KMS-11 (cell line): Measurements from ENCODE around the gene MTMR12.

Experiments
- H2AFZ ChIP-seq: fragments of 200-600 bp; sonication (generic); 2 replicates; pipeline ENCODE4 v1.6.1; 2016; ENCODE audit warnings: antibody characterized with exemption, mixed run types, low read depth
- H3K27ac ChIP-seq: fragments of 200-600 bp; sonication (generic); 2 replicates; pipeline ENCODE4 v1.6.1; 2016; ENCODE audit warnings: mild to moderate bottlenecking, mixed run types
- H3K27me3 ChIP-seq: fragments of 200-600 bp; sonication (generic); 2 replicates; pipeline ENCODE4 v1.6.1; 2017; ENCODE audit warnings: mild to moderate bottlenecking, low read depth, mixed run types, moderate library complexity; ENCODE audit not compliant: insufficient read depth
- H3K36me3 ChIP-seq: fragments of 200-600 bp; sonication (generic); 2 replicates; pipeline ENCODE4 v1.6.1; 2017; ENCODE audit warnings: mild to moderate bottlenecking, mixed run types; ENCODE audit not compliant: insufficient read depth
- H3K4me1 ChIP-seq: fragments of 200-600 bp; sonication (generic); 2 replicates; pipeline ENCODE4 v1.6.1; 2016; ENCODE audit warnings: mild to moderate bottlenecking, low read depth, mixed run types; ENCODE audit not compliant: poor library complexity, severe bottlenecking
- H3K4me2 ChIP-seq: fragments of 200-600 bp; sonication (generic); 2 replicates; pipeline ENCODE4 v1.7.0; 2016; ENCODE audit warnings: mild to moderate bottlenecking, mixed run types
- H3K4me3 ChIP-seq: fragments of 200-600 bp; sonication (generic); IDR thresholded peaks from 2 replicates; pipeline ENCODE4 v1.6.1; 2017; ENCODE audit warnings: low read depth, low read length, mixed read lengths; ENCODE audit not compliant: insufficient read depth
- H3K79me2 ChIP-seq: fragments of 200-600 bp; sonication (generic); 2 replicates; pipeline ENCODE4 v1.6.1; 2016; ENCODE audit warnings: low read depth, mixed run types; ENCODE audit not compliant: insufficient read depth
- H3K9ac ChIP-seq: fragments of 200-600 bp; sonication (generic); 2 replicates; pipeline ENCODE4 v1.6.1; 2016; ENCODE audit warnings: mild to moderate bottlenecking, mixed run types
- H4K20me1 ChIP-seq: fragments of 200-600 bp; sonication (generic); 2 replicates; pipeline ENCODE4 v1.6.1; 2016; ENCODE audit warnings: mild to moderate bottlenecking, mixed run types; ENCODE audit not compliant: insufficient read depth
- TF ChIP-seq, protein P1 (sequence below): fragments of 200-600 bp; sonication (generic); conservative IDR thresholded peaks from 2 replicates; pipeline ENCODE4 v1.6.1; 2017; ENCODE audit warnings: low read depth, mild to moderate bottlenecking, antibody characterized with exemption, low read length, moderate library complexity, mixed read lengths

MTMR12 gene

DNA sequence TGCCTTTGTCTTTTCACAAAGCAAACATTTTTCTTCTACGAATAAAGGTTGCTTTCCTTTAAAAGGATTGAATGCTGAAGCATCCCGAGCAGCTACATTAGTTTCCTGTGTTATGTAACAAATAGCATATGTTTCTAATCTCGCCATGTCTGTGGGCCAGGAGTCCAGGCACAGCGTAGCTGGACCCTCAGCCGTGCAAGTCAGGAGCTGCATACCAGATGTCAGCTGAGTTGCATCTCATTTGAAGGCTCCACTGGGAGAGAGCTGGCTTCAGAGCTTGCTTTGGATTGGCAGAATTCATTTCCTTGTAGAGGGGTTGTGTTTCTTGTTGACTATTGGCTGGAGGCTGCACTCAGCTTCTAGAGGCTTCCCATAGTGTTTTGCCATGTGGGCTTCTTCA lies 122.6 kb downstream of the MTMR12 start:
- Histone ChIP-seq H3K27me3 (no peaks in the 10 kb centered on the region), H3K4me3 (no peak overlapping the region), H3K79me2 (no peaks in the 10 kb centered on the region), H2AFZ (no peak overlapping the region), H4K20me1 (no peaks in the 10 kb centered on the region), H3K36me3 (no peaks in the 10 kb centered on the region), H3K4me2 (no peak overlapping the region), H3K27ac (no peak overlapping the region), H3K4me1 (no peaks in the 10 kb centered on the region), H3K9ac (no peak overlapping the region)
- TF ChIP-seq, protein P1, sequence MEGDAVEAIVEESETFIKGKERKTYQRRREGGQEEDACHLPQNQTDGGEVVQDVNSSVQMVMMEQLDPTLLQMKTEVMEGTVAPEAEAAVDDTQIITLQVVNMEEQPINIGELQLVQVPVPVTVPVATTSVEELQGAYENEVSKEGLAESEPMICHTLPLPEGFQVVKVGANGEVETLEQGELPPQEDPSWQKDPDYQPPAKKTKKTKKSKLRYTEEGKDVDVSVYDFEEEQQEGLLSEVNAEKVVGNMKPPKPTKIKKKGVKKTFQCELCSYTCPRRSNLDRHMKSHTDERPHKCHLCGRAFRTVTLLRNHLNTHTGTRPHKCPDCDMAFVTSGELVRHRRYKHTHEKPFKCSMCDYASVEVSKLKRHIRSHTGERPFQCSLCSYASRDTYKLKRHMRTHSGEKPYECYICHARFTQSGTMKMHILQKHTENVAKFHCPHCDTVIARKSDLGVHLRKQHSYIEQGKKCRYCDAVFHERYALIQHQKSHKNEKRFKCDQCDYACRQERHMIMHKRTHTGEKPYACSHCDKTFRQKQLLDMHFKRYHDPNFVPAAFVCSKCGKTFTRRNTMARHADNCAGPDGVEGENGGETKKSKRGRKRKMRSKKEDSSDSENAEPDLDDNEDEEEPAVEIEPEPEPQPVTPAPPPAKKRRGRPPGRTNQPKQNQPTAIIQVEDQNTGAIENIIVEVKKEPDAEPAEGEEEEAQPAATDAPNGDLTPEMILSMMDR = no peak

DNA sequence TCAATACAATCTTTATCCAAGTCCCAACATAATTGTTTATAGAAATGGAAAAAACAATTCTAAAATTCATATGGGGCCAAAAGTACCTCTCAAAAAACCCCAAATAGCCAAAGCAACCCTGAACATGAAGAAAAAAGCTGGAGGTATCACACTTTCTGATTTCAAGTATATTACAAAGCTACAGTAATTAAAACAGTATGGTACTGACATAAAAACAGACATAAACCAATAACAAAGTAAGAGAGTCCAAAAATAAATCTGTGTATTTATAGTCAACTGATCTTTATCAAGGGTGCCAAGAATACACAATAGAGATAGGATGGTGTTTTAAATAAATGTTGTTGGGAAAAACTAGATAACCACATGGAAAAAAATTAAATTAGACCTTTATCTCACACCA lies 125.1 kb downstream of the MTMR12 start:
- no peaks in the 10 kb centered on the region for H3K36me3 ChIP-seq
- H3K79me2 ChIP-seq = no peaks in the 10 kb centered on the region
- H3K4me3 ChIP-seq = no peak overlapping the region
- H3K27me3 ChIP-seq = no peaks in the 10 kb centered on the region
- TF ChIP-seq, protein P1 = no peak
- no peak overlapping the region for H3K27ac ChIP-seq
- H4K20me1 ChIP-seq = no peaks in the 10 kb centered on the region
- no peak overlapping the region for H3K9ac ChIP-seq
- H3K4me1 ChIP-seq = no peaks in the 10 kb centered on the region
- no peak overlapping the region for H3K4me2 ChIP-seq
- no peak overlapping the region for H2AFZ ChIP-seq

DNA sequence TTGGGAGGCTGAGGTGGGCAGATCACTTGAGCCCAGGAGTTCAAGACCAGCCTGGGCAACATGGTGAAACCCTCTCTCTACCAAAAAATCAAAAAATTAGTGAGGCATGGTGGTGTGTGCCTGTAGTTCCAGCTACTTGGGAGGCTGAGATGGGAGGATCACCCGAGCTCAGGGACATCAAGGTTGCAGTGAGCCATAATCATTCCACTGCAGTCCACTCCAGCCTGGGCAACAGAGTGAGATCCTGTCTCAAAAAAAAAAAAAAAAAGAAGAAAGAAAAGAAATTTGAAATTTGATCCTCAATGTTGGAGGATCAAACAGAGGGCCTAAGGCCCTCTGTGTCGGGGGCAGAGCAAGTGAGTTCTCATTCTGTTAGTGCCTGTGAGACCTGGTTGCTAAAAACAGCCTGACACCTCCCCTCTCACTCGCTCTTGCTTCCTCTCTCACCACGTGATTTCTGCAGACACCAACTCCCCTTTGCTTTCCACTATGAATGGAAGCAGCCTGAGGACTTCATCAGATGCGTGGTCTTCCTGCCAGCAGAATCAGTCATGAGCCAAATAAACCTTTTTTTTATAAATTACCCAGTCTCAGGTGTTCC lies 130.2 kb downstream of the MTMR12 start:
- Histone ChIP-seq H3K9ac (no peak overlapping the region), H3K4me3 (no peak overlapping the region), H3K27me3 (no peaks in the 10 kb centered on the region), H3K36me3 (no peaks in the 10 kb centered on the region), H3K27ac (no peak overlapping the region), H3K4me2 (no peak overlapping the region), H3K4me1 (no peaks in the 10 kb centered on the region), H2AFZ (no peak overlapping the region), H3K79me2 (no peaks in the 10 kb centered on the region), H4K20me1 (no peaks in the 10 kb centered on the region)
- TF ChIP-seq, protein P1 = no peak
